HG03558 (cell line): Measurements from ENCODE around the gene TEX2.
"Not testable (repeated sequence)": the region's sequence is repeated elsewhere in the genome, so short reads cannot be mapped to it uniquely, and the experiment has no call there.

ENCODE experiments used
- ATAC-seq: cut with Tn5 transposase; IDR thresholded peaks from one replicate; pipeline ENCODE4 v1.9.1; 2021; ENCODE audit warnings: moderate number of reproducible peaks; ENCODE audit not compliant: unreplicated experiment; ENCODE audit errors: extremely low read depth

The TEX2 gene

GRCh38 chr17:64187093-64187895 lies 75.8 kb downstream of the TEX2 start:
- no peak for ATAC-seq

DNA sequence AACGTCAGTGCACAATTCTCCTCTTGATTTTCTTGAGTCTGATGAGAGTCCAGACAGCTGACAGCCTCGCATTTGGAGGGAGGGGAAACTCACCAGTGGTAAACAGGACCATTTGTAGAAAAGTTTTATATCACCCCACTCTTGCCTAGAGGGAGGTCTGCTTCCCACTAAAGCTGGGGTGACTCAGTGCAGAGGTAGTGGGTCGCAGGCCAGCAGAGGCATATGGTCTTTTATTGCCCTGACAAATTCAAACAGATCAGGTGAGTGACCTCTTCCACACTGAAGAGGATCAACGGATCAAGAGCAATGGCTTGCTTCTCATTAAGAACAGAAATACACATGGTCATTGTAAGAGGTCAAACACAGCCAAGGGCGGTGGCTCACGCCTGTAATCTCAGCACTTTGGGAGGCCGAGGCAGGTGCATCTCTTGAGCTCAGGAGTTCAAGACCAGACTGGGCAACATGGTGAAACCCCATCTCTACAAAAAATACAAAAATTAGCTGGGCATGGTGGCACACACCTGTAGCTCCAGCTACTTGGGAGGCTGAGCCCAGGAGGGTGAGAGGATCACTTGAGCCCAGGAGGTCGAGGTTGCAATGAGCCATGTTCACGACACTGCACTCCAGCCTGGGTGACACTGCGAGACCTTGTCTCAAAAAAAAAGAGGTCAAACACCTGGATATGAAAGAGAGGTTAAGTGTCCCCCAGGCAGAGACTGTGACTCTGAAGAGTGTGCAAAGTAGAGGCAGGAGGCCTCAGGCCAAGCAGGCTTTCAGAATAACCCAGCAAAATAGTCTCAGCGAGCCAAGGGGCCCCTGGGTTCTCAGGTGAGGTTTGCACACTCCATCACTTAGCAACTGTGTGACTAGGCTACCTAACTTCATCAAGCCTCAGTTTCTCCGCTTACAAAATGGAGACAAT lies 76.6 kb downstream of the TEX2 start:
- no peak for ATAC-seq

DNA sequence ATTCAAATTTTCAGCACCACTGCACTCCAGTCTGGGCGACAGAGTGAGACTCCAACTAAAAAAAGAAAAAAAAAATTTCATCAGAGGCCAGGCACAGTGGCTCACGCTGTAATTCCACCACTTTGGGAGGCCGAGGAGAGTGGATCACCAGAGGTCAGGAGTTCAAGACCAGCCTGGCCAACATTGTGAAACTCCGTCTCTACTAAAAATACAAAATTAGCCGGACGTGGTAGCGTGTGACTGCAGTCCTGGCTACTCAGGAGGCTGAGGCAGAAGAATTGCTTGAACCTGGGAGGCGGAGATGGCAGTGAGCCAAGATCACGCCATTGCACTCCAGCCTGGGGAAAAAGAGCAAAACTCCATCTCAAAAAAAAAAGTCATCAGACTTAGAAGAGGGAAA lies 77.5 kb downstream of the TEX2 start:
- ATAC-seq: not testable (repeated sequence)

DNA sequence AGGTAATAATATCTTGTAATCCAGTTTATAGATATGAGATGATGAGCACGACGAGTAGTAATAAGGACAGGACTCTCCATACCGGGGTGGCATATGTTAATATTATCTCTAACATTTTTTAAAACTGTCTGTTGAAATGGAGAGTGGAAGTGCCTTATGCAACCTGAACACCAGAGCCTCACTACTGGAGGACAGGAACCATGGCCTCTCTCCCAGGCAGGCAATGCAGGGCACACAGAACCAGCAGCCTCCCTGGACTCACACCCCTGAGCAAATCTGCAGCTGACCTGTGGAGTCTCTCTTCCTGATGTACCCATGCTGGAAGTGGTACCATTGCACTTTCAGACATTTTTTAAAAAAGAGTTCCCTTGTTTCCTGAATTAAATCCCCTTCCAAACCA lies 78.0 kb downstream of the TEX2 start:
- ATAC-seq: no peak

DNA sequence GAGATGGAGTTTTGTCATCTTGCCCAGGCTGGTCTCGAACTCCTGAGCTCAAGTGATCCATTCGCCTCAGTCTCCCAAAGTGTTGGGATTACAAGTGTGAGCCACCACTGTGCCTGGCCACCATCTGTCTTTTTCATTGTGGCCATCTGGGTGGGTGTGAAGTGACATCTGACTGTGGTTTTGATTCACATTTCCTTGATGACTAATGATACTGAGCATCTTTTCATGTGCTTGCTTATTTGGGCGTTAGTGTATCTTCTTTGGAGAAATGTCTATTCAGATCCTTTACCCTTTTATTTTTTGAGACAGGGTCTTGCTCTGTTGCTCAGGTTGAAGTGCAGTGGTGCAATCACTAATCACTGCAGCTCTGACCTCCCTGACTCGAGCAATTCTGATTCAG lies 79.2 kb downstream of the TEX2 start:
- ATAC-seq: no peak

DNA sequence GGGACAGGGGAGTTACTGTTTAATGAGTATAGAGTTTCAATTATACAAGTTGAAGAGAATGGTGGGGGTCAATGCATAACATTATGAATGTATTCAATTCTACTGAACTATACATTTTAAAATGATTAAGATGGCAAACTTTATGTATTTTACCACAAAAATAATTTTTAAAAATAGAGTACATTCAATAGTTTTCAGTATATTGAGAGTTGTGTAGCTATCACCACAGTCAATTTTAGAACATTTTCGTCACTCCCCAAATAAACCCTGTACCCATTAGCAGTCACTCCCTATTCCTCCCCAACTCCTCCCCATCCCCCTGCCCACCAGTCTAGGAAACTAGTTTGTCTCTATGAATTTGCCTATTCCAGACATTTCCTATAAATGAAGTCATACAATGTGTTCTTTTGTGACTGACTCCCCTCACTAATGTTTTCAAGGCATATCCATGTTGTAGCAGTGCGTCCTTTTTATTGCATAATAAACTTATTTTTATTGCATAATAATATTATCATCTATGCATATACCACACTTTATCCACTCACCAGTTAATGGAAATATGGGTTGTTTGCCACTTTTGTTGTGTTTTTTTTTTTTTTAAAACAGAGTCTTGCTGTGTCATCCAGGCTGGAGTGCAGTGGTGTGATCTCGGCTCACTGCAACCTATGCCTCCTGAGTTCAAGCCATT lies 80.6 kb downstream of the TEX2 start:
- no peak for ATAC-seq

GRCh38 chr17:64180089-64181073 lies 82.7 kb downstream of the TEX2 start:
- ATAC-seq: no peak

DNA sequence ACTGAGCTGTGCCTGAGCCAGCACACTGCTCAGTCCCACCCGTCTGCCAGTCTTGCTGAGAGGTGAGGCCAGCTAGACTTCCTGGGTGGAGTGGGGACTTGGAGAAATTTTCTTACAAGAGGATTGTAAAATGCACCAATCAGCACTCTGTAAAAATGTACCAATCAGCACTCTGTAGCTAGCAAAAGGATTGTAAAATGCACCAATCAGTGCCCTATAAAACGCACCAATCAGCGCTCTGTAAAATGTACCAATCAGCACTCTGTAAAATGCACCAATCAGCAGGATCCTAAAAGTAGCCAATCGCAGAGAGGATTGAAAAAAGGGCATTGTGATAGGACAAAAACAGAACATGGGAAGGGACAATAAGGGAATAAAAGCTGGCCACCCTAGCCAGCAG lies 84.0 kb downstream of the TEX2 start:
- ATAC-seq: not testable (repeated sequence)

DNA sequence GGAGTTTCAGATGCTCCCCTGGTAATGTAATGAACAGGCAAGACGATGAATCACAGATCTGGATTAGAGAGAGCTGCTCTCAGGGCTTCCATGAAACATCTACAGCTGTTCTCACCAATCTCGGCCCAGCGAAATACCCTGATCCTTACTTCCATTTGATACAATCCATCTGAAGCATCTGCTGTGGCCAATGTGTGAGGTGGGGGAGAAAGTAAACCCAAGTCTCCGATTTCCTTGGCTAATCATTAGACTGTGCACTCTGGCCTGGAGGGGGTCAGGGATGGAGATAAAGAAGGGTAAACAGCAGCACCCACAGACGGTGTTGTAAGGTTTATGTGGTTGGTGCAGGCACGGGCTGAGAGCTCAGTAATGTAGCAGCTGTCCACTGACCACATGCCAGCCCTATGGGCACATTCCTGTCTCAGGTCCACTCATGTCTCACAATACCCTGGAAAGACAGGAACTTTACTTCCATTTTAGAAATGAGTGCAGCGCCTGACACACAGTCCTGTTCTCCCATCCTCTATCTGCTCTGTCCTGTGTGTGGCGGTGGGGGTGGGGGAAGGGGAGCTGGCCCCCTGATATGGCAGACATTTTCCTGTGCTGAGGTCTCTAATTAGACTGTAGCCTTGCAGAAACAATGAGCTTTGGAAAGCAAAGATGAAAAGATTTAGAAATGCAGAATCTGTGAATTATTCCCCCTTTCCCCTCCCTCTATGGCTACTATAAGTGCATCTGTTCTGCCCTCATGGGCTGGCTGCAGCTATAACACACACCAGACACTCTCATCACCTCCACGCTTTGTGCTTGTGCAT lies 84.8 kb downstream of the TEX2 start:
- no peak for ATAC-seq

GRCh38 chr17:64177311-64178010 lies 85.6 kb downstream of the TEX2 start:
- ATAC-seq: no peak

- ATAC-seq: no peak
Measured at GRCh38 chr17:64176556-64176955, 86.5 kb downstream of the TEX2 start.

DNA sequence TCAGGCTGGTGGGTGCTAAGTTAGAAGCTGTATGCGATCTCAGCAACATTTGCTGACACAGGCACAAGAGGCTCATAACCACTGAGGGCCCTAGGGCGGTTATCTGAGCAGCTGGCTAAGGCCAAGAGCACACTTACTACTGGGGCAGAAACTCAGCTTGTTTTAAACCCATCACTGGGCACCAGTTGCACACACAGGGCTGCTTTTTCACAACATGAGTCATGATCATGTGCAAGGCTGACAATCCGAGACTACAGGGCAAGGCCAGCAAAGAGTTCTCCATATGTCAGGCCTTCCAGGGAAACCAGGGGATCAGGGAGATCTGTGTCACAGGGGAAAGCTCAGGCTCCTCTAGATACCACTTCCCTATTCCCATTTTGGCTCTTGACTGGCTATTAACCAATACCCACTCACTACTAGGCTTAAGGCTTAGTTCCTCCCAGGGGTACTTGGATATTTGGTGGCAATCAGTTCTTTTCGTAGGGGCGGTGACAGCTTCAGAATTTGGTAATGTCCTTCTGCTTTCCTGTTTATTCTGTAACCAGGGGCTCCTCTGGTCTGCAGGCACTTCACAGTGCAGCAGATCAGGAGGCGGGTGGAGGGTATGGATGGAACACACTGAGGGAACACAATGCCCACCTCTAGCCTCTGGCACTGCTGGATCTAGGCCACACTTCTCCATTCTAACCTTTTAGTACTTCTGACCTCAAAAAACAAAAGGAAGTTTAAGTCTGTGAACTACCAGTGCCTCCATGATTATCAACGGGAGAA lies 88.2 kb downstream of the TEX2 start:
- ATAC-seq: no peak

GRCh38 chr17:64173646-64174045 lies 89.4 kb downstream of the TEX2 start:
- ATAC-seq: no peak

DNA sequence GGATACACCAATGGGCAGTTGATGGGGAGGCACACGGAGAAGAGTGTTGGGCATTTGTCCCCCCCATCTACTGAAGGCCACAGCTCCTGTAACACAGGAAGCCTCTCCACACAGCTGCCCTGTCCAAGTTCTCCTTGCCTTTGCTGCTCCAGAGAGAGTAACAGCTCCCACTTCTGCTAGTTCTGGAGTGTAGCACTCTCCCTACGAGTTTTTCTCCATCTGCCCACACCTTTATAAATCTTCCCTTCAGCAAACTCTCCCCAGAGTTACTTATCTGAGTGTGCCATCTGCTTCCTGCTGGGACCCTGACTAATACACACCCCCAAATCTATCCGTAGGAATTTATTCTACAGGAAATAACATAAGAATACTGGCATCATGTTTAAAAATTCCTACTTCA lies 90.5 kb downstream of the TEX2 start:
- no peak for ATAC-seq

DNA sequence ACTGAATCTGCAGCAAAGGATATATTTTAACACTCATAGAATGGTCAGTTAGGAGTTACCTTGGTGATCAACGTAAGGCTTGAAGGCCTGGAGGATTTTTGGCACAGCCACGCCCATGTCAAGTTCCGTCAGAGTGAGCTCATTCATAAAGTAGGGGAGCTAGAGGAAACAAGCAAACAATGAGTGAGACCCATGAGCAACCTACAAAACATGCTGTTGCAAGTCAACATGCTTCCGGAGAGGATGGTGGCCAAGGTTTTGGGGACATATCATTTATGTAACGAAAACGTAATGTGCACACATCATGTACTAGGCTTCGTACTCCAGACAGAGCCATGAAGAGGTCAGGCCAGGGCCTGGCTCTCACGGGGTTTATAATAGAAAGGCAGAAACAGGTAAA lies 92.0 kb downstream of the TEX2 start:
- ATAC-seq: no peak

DNA sequence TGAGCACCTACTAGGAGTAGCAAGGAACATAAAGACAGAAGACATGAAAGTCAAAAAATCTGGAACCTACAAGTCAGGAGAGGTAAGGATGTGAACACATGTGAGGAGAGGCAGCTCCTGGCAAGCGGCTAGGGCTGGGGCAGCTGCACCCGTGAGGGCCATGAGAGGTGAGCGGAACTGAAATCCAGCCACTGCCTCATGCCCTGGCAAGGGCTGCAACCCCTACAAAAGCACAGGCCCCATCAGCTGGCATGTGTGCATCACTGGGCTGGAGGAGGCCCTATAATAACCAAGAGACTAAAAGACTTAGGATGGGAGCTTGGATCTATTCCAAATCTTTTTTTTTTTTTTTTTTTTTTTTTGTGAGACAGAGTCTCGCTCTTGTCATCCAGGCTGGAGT lies 92.8 kb downstream of the TEX2 start:
- ATAC-seq: no peak

- not testable (repeated sequence) for ATAC-seq
Measured at GRCh38 chr17:64167666-64168065, 95.4 kb downstream of the TEX2 start.

- ATAC-seq: no peak
Measured at GRCh38 chr17:64166876-64167275, 96.2 kb downstream of the TEX2 start.
